K562 (cell line): ENCODE data around the gene EFHC1. TPM values are rescaled to one million over a fixed set of nuclear protein-coding genes. Genes with fewer than 3 reads are reported as not detected.

Experiments used
- CSDE1 ChIP-seq, 2 experiments: fragments of 450-650 bp; IDR thresholded peaks; 2 replicates each; pipeline ENCODE4 v1.6.1; 2016; ENCODE audit warnings: mild to moderate bottlenecking in 1 of 2
- MEIS2 ChIP-seq: fragments of 450-650 bp; IDR thresholded peaks from 2 replicates; pipeline ENCODE4 v1.6.1; 2014; ENCODE audit warnings: mild to moderate bottlenecking; ENCODE audit not compliant: partially characterized antibody
- MYNN ChIP-seq, 2 experiments: sonication (generic); formaldehyde crosslinking in 1 of 2; IDR thresholded peaks; 2 replicates each; pipeline versions ENCODE4 v1.5.0 to v1.6.1; 2016 to 2020; ENCODE audit warnings: antibody characterized with exemption in 1 of 2, missing genetic modification reagents in 1 of 2
- POLR2AphosphoS5 ChIP-seq: IDR thresholded peaks from 2 replicates; pipeline ENCODE4 v1.6.1; 2011; ENCODE audit warnings: mild to moderate bottlenecking, low read depth, low read length, moderate library complexity; ENCODE audit not compliant: control insufficient read depth, insufficient read depth
- ZBTB26 ChIP-seq: fragments of 450-650 bp; formaldehyde crosslinking; IDR thresholded peaks from 2 replicates; pipeline ENCODE4 v1.4.0; 2022; ENCODE audit warnings: missing genetic modification characterization
- ZBTB40 ChIP-seq, 2 experiments: fragments of 450-650 bp in 1 of 2; sonication (generic) in 1 of 2; formaldehyde crosslinking in 1 of 2; IDR thresholded peaks; 2 replicates each; pipeline versions ENCODE4 v1.7.1 to v1.9.0; 2016 to 2022; ENCODE audit warnings: inconsistent platforms in 1 of 2, mild to moderate bottlenecking in 1 of 2, missing genetic modification reagents in 1 of 2
- ZNF589 ChIP-seq: fragments of 200-800 bp; sonication (Bioruptor generic); IDR thresholded peaks from 2 replicates; pipeline ENCODE4 v1.6.1; 2016; ENCODE audit warnings: low read depth, missing genetic modification characterization, missing compliant biosample characterization
- ZNF740 ChIP-seq, 3 experiments: fragments of 200-800 bp in 1 of 3; sonication (Bioruptor generic) in 1 of 3; sonication (generic) in 1 of 3; formaldehyde crosslinking in 1 of 3; IDR thresholded peaks; 2 replicates each; pipeline versions ENCODE4 v1.6.1 to v1.8.0; 2016 to 2022; ENCODE audit warnings: mild to moderate bottlenecking in 2 of 3, missing compliant biosample characterization in 2 of 3, missing genetic modification characterization in 2 of 3, missing genetic modification reagents in 1 of 3
- polyA plus RNA-seq, 8 experiments: library from polyadenylated mRNA; depleted of rRNA in 4 of 8; stranded (reverse) in 5 of 8; unstranded in 3 of 8; fragments of >200 nt; fragmentation: Nextera tagmentation in 2 of 8; fragmentation: Illumina TruSeq in 1 of 8; extraction: Ambion mirVana in 2 of 8; extraction: Trizol in 1 of 8; gene quantifications; 2 replicates each; pipeline versions ENCODE4 v1.2.1 to v1.2.3, GENCODE V29; 2011 to 2014; ENCODE audit warnings: inconsistent platforms in 1 of 8, missing spikeins in 1 of 8
- total RNA-seq, 7 experiments: library from RNA; depleted of rRNA in 6 of 7; stranded (reverse); fragments of >200 nt in 6 of 7; fragmentation: Illumina TruSeq in 2 of 7; extraction: Trizol in 2 of 7; gene quantifications; 2 replicates each; pipeline versions ENCODE4 v1.2.1 to v1.2.3, GENCODE V29; 2011 to 2021; ENCODE audit warnings: low replicate concordance in 1 of 7

Gene EFHC1
- total and polyA plus RNA-seq, 9 of the 15 experiments (the other 6 are each of a cell fraction or from before 2014, with no cell fraction given), result 9.5 to 31.0 (median 14.9) TPM

DNA sequence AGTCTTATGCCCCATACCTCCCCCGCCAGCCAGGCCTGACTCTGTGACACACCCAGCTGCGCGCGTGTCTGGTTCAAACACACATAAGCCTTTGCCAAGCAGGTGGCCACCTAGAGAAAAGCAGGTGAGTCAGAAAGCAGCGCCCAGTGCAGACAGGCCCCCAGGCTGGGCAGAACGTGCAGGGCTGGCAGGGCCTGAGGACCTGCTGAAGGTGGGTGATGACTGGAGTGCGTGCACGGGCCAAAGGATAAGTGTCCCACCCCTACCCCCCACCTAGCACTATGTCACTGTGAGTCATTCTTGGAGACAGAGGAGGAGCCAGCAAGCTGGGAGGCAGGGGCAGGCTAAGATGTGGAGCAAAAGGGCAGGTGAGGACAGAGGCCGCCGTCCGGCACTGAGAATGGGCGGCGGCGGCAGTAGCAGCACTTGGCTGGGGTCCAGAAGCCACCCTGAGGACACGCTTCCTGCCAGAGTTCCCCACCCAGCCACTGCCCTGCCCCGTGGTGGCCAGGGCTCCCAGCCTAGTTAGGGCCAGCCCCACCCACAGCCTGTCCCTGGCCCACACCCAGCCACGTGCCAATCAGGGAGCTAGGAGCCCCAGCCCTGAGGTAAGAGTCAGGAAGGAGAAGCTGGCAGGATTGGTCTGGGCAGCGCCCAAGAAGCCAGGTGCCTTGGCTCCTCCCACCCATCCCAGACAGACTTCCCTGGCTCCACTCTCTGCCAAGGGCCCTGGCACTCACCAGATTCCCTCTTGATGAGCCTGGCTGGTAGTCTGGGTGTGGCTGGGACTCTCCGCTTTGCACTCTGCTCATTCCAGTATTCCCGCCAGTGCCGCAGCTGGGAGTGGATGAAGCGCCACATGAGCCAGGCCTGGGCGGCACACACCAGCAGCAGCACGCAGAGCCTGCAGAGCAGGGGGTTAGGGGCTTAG, 84.0 kb downstream of the EFHC1 start (continued):
- TF ChIP-seq ZNF740 (CRISPR knock-in tag; IDR thresholded peaks at IDR 0.05), result no peak
- 0 out of 4 replicates have a peak, but pooled peaks of 1 of the 2 experiments have one; percentile 54 for TF ChIP-seq ZNF740 (tag; IDR thresholded peaks at IDR 0.05)
- no peak for TF ChIP-seq ZBTB26
- TF ChIP-seq ZNF589 (CRISPR knock-in tag), result 0 out of 2 replicates have a peak, but pooled peaks have one; percentile 35
- peak; percentile 64 for TF ChIP-seq MEIS2
- peak; percentile 75 for TF ChIP-seq MYNN (IDR thresholded peaks at IDR 0.05)
- no peak for TF ChIP-seq MYNN (CRISPR knock-in tag; IDR thresholded peaks at IDR 0.05)
- TF ChIP-seq CSDE1 (IDR thresholded peaks at IDR 0.05), result no peak
- no peak for TF ChIP-seq POLR2AphosphoS5
- no peak for TF ChIP-seq ZBTB40 (IDR thresholded peaks at IDR 0.05)
- TF ChIP-seq ZBTB40 (CRISPR knock-in tag; IDR thresholded peaks at IDR 0.05), result no peak
